ENCODE data around the gene NOS3.

Gene NOS3

GRCh38 chr7:150962553-150963399 lies 28.0 kb upstream of the NOS3 start:
- peaks cover 18% of the 10 kb centered on the region for H4K20me1 ChIP-seq (ENCODE audit: insufficient read depth, low read length)
- no peaks in the 10 kb centered on the region for H3K36me3 ChIP-seq (ENCODE audit: insufficient read depth, low read length)
- DNase-seq (peak; percentile 49), ATAC-seq (ENCODE audit: insufficient read depth, low read depth) (peak; percentile 82)
- H3K9me3 ChIP-seq (ENCODE audit: insufficient read depth, low read length, severe bottlenecking): no peaks in the 10 kb centered on the region
- no peaks in the 10 kb centered on the region for H3K79me2 ChIP-seq (ENCODE audit: insufficient read depth, low read length)
- no peak overlapping the region for H2AFZ ChIP-seq (ENCODE audit: low read depth, low read length)
- TF ChIP-seq, protein P1, sequence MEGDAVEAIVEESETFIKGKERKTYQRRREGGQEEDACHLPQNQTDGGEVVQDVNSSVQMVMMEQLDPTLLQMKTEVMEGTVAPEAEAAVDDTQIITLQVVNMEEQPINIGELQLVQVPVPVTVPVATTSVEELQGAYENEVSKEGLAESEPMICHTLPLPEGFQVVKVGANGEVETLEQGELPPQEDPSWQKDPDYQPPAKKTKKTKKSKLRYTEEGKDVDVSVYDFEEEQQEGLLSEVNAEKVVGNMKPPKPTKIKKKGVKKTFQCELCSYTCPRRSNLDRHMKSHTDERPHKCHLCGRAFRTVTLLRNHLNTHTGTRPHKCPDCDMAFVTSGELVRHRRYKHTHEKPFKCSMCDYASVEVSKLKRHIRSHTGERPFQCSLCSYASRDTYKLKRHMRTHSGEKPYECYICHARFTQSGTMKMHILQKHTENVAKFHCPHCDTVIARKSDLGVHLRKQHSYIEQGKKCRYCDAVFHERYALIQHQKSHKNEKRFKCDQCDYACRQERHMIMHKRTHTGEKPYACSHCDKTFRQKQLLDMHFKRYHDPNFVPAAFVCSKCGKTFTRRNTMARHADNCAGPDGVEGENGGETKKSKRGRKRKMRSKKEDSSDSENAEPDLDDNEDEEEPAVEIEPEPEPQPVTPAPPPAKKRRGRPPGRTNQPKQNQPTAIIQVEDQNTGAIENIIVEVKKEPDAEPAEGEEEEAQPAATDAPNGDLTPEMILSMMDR (IDR thresholded peaks at IDR 0.05; ENCODE audit: borderline replicate concordance, extremely low read depth, low read length, poor library complexity, severe bottlenecking): peak; percentile 85
- no peak for TF ChIP-seq EZH2 (IDR thresholded peaks at IDR 0.05; ENCODE audit: borderline replicate concordance, low read depth, low read length, severe bottlenecking)
- no peak overlapping the region for H3K27ac ChIP-seq (ENCODE audit: low read length)
- no peak overlapping the region for H3K4me2 ChIP-seq (ENCODE audit: insufficient read depth, low read length)
- no peaks in the 10 kb centered on the region for H3K4me1 ChIP-seq (ENCODE audit: insufficient read depth, low read length)
- no peak overlapping the region for H3K9ac ChIP-seq (ENCODE audit: low read depth, low read length)
- no peak overlapping the region for H3K4me3 ChIP-seq (ENCODE audit: low read depth in 1 of 2, low read length in 2 of 2)
- peaks cover 2% of the 10 kb centered on the region for H3K27me3 ChIP-seq (ENCODE audit: insufficient read depth, low read length, poor library complexity)

DNA sequence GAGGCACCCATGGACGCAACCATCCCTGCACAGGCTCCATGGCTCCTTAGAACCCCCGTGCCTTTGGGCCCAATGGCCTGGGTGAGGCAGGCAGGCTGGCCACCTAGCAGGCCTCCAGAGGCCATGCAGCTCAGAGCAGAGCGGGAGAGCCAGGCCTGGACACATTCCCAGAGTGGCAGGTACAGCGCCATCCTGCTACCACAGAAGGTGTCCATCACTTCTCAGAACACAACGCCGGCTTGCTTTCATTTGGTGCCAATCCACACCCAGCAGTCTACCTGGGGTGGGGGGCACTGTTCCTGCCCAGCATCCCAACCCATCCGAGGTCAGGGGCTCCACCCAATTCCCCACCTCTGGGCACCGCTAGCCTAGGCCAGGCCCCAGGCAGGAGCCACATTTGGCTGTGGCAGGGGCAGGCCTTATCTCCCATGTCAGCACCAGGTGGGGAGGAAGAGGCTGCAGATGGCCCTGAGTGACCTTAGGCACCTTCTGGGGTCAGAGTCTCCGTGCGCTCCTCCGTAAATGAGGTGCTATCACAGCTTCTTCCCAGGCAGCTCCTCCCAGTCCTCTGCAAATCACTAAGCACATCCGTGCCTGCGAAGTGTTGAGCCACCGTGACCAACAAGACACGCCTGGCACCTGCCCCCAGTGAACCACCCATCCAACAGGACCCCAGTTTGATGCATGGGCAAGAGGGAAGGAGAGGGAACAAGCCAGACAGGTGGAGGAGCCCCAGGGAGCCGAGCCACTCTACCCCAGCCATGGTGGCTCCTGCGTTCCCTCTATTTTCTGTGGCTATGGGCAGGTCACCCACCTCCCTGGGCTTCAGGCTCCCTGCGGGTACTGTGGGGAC lies 26.9 kb upstream of the NOS3 start:
- peaks cover 2% of the 10 kb centered on the region for H3K27me3 ChIP-seq (ENCODE audit: insufficient read depth, low read length, poor library complexity)
- H3K36me3 ChIP-seq (ENCODE audit: insufficient read depth, low read length): no peaks in the 10 kb centered on the region
- no peak overlapping the region for H3K4me3 ChIP-seq (ENCODE audit: low read depth in 1 of 2, low read length in 2 of 2)
- no peak overlapping the region for H2AFZ ChIP-seq (ENCODE audit: low read depth, low read length)
- H4K20me1 ChIP-seq (ENCODE audit: insufficient read depth, low read length): peaks cover 18% of the 10 kb centered on the region
- ATAC-seq (ENCODE audit: insufficient read depth, low read depth) (no peak), DNase-seq (no peak)
- no peaks in the 10 kb centered on the region for H3K79me2 ChIP-seq (ENCODE audit: insufficient read depth, low read length)
- H3K4me1 ChIP-seq (ENCODE audit: insufficient read depth, low read length): peaks cover 2% of the 10 kb centered on the region; the same call in 1 of the 2 replicates
- no peaks in the 10 kb centered on the region for H3K9me3 ChIP-seq (ENCODE audit: insufficient read depth, low read length, severe bottlenecking)
- no peak overlapping the region for H3K4me2 ChIP-seq (ENCODE audit: insufficient read depth, low read length)
- H3K27ac ChIP-seq (ENCODE audit: low read length): no peak overlapping the region
- no peak overlapping the region for H3K9ac ChIP-seq (ENCODE audit: low read depth, low read length)
- TF ChIP-seq, protein P1 (IDR thresholded peaks at IDR 0.05; ENCODE audit: borderline replicate concordance, extremely low read depth, low read length, poor library complexity, severe bottlenecking): no peak
- no peak for TF ChIP-seq EZH2 (IDR thresholded peaks at IDR 0.05; ENCODE audit: borderline replicate concordance, low read depth, low read length, severe bottlenecking)

DNA sequence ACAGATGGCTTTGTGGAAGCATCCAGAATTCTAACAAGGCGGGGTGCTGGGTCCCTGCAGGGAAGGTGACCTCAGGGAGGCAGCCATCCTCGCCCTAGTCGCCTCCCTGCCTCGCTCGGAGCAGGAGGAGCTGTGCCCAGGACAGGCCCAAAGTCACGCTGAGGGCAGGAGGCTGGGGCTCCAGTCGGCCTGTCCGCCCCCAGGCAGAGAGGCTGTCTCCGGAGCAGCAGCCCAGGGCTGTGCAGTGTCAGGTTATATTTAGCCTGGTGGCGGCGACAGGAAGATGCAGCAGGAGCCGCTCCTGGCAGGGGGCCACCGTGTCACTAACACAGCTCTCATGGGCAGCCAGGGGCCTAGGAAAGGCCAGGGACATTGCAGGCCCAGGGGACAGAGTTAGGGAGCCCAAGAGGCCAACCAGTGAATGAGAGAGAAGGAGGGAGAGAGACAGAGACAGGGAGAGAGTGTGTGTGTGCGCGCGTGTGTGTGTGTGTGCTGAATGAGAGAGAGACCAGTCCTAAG lies 26.2 kb upstream of the NOS3 start:
- DNase-seq: no peak

More for the DNA sequence above, 26.2 kb upstream of the NOS3 start:
- H3K4me3 ChIP-seq (ENCODE audit: low read depth in 1 of 2, low read length in 2 of 2): no peak overlapping the region
- H3K27ac ChIP-seq (ENCODE audit: low read length): no peak overlapping the region
- H3K9me3 ChIP-seq (ENCODE audit: insufficient read depth, low read length, severe bottlenecking): no peaks in the 10 kb centered on the region
- no peak for TF ChIP-seq EZH2 (IDR thresholded peaks at IDR 0.05; ENCODE audit: borderline replicate concordance, low read depth, low read length, severe bottlenecking)
- TF ChIP-seq, protein P1 (IDR thresholded peaks at IDR 0.05; ENCODE audit: borderline replicate concordance, extremely low read depth, low read length, poor library complexity, severe bottlenecking): no peak
- H3K36me3 ChIP-seq (ENCODE audit: insufficient read depth, low read length): no peaks in the 10 kb centered on the region
- H3K9ac ChIP-seq (ENCODE audit: low read depth, low read length): no peak overlapping the region
- no peaks in the 10 kb centered on the region for H3K79me2 ChIP-seq (ENCODE audit: insufficient read depth, low read length)
- H4K20me1 ChIP-seq (ENCODE audit: insufficient read depth, low read length): peaks cover 18% of the 10 kb centered on the region
- H2AFZ ChIP-seq (ENCODE audit: low read depth, low read length): no peak overlapping the region
- no peak overlapping the region for H3K4me2 ChIP-seq (ENCODE audit: insufficient read depth, low read length)
- peaks cover 2% of the 10 kb centered on the region for H3K27me3 ChIP-seq (ENCODE audit: insufficient read depth, low read length, poor library complexity)
- H3K4me1 ChIP-seq (ENCODE audit: insufficient read depth, low read length): peaks cover 2% of the 10 kb centered on the region; the same call in 1 of the 2 replicates
- no peak for ATAC-seq (ENCODE audit: insufficient read depth, low read depth)

Measured in DND-41 (cell line).